Left lung (tissue), 10 donors: ENCODE results near the gene SPATA3. TPM values are rescaled to one million over a fixed set of nuclear protein-coding genes. Genes with fewer than 3 reads are reported as not detected.

Experiments used
- ATAC-seq: fragments of 200-7000 bp; cut with Tn5 transposase; one replicate; pipeline ENCODE4 v1.9.1; 2020; ENCODE audit warnings: moderate library complexity
- DNase-seq, 4 donors: peaks; one replicate each; pipeline ENCODE4 v3.0.0-alpha.2; 2013 to 2020
- H3K27ac ChIP-seq, 2 donors: fragments of 200-600 bp; sonication (generic) in 1 of 2; one replicate each; pipeline versions ENCODE4 v1.5.0 to v1.8.0; 2020 to 2021
- H3K27me3 ChIP-seq, 2 donors: fragments of 200-600 bp; sonication (generic) in 1 of 2; one replicate each; pipeline versions ENCODE4 v1.5.0 to v1.8.0; 2020 to 2021
- H3K36me3 ChIP-seq, 2 donors: fragments of 200-600 bp; sonication (generic) in 1 of 2; one replicate each; pipeline versions ENCODE4 v1.5.0 to v1.8.0; 2020 to 2021
- H3K4me1 ChIP-seq, 2 donors: fragments of 200-600 bp; one replicate each; pipeline ENCODE4 v1.8.0; 2021
- H3K4me3 ChIP-seq, 2 donors: fragments of 200-600 bp; sonication (generic) in 1 of 2; one replicate each; pipeline versions ENCODE4 v1.5.0 to v1.8.0; 2020 to 2021; ENCODE audit warnings: mild to moderate bottlenecking in 1 of 2
- H3K9me3 ChIP-seq, 2 donors: fragments of 200-600 bp; sonication (generic) in 1 of 2; one replicate each; pipeline versions ENCODE4 v1.5.0 to v1.8.0; 2020 to 2021
- intact Hi-C, 2 donors: fragments of 100-400 bp; cut with DNase I; formaldehyde crosslinking; loops; one replicate each; pipeline versions ENCODE4 v1.11.2 to v1.14.2; 2022
- polyA plus RNA-seq, 6 donors: library from polyadenylated mRNA; unstranded; fragments of 120-200 nt; gene quantifications; one replicate each; pipeline ENCODE4 v1.2.1, GENCODE V29; 2013; ENCODE audit not compliant: insufficient read length in 6 of 6
- total RNA-seq, 2 donors: library from RNA; stranded (reverse); fragmentation: NEBNext Ultra II Directional; extraction: Animal tissue kit (Norgen Biotek cat#: 25700); gene quantifications; one replicate each; pipeline ENCODE4 v1.2.1, GENCODE V29; 2021
- TF ChIP-seq, protein P1 (sequence below), 2 donors: fragments of 200-600 bp; sonication (generic) in 1 of 2; IDR thresholded peaks; one replicate each; pipeline versions ENCODE4 v1.5.0 to v1.8.0; 2021; ENCODE audit warnings: antibody characterized with exemption in 2 of 2
- donor health status: DM: no; HTN: yes; CAD: no.
- donor health status: DM: no; HTN: no; CAD: no.

SPATA3 gene
- total and polyA plus RNA-seq, 8 donors: 0.16 TPM; not detected in 7

- H3K27me3 ChIP-seq: peaks cover 34 to 60% of the 10 kb centered on the region in 2 donors
Observed at GRCh38 chr2:231041061-231041689, 45.3 kb downstream of the SPATA3 start.

DNA sequence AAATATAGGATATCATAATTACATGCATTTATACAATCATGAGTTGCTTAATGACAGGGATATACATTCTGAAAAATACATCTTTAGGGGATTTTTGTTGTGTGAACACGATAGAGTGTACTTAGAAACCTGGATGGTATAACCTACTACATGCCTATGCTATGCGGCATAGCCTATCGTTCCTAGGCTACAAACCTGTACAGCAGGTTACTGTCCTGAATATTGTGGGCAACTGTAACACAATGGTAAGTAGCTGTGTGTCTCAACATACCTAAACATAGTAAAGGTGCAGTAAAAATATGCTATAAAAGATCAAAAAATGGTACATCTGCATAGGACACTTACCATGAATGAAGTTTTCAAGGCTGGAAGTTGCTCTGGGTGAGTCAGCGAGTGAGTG lies 47.9 kb downstream of the SPATA3 start:
- Histone ChIP-seq H3K9me3 (no peaks in the 10 kb centered on the region), H3K27me3 (peaks cover 14 to 59% of the 10 kb centered on the region in 2 donors), H3K36me3 (no peaks in the 10 kb centered on the region), H3K4me1 (no peaks in the 10 kb centered on the region), H3K27ac (no peak overlapping the region), H3K4me3 (no peak overlapping the region)
- intact Hi-C loops: no loop called here
- ATAC-seq (no peak), DNase-seq (no peak)
- TF ChIP-seq, protein P1, sequence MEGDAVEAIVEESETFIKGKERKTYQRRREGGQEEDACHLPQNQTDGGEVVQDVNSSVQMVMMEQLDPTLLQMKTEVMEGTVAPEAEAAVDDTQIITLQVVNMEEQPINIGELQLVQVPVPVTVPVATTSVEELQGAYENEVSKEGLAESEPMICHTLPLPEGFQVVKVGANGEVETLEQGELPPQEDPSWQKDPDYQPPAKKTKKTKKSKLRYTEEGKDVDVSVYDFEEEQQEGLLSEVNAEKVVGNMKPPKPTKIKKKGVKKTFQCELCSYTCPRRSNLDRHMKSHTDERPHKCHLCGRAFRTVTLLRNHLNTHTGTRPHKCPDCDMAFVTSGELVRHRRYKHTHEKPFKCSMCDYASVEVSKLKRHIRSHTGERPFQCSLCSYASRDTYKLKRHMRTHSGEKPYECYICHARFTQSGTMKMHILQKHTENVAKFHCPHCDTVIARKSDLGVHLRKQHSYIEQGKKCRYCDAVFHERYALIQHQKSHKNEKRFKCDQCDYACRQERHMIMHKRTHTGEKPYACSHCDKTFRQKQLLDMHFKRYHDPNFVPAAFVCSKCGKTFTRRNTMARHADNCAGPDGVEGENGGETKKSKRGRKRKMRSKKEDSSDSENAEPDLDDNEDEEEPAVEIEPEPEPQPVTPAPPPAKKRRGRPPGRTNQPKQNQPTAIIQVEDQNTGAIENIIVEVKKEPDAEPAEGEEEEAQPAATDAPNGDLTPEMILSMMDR (IDR thresholded peaks at IDR 0.05): no peak

More at GRCh38 chr2:231041061-231041689, 45.3 kb downstream of the SPATA3 start:
- Histone ChIP-seq H3K4me1 (peaks cover 0 to 3% of the 10 kb centered on the region in 2 donors), H3K36me3 (no peaks in the 10 kb centered on the region), H3K4me3 (no peak overlapping the region), H3K9me3 (no peaks in the 10 kb centered on the region), H3K27ac (no peak overlapping the region)
- intact Hi-C loops: no loop called here
- TF ChIP-seq, protein P1 (IDR thresholded peaks at IDR 0.05): no peak
- DNase-seq (no peak), ATAC-seq (no peak)

GRCh38 chr2:231046916-231047273 lies 51.0 kb downstream of the SPATA3 start:
- peaks cover 0 to 51% of the 10 kb centered on the region in 2 donors for H3K27me3 ChIP-seq
- ATAC-seq: no peak
- TF ChIP-seq, protein P1 (IDR thresholded peaks at IDR 0.05): no peak
- no peaks in the 10 kb centered on the region for H3K36me3 ChIP-seq
- H3K4me1 ChIP-seq: no peaks in the 10 kb centered on the region
- intact Hi-C loops: no loop called here
- no peaks in the 10 kb centered on the region for H3K9me3 ChIP-seq
- H3K27ac ChIP-seq: no peak overlapping the region
- DNase-seq: no peak
- no peak overlapping the region for H3K4me3 ChIP-seq

DNA sequence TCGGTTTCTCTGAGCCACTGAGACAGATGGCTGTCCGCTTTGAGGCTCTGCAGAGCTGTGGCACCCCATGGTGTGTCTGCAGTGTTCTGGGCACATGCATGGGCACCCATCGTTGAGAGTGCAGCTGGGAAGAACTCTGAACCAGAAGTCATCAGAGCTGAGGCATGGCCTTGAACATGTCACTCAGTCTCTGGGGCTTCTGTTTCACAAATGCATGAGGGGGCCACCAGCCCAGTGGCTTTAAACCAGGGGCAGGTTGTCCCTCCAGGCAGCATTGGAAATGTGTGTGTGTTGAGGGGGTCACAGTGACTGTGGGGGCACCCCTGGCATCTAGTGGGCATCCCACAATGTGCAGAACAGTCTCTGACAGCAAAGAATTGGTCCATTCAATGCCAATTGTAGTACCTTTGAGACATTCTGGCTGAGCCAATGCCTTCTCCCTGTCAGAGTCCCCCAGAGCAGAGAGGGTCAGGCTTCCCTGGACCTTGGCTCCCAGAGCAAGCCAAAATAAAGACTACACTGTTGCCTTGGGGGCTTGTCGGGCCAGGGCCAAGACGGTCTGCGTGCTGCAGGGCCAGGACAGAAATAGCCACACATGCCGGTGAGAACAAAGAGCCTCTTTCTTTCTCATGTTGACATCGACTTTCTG lies 51.5 kb downstream of the SPATA3 start:
- H3K27ac ChIP-seq: no peak overlapping the region
- intact Hi-C loops: no loop called here
- ATAC-seq (no peak), DNase-seq (no peak)
- H3K4me3 ChIP-seq: no peak overlapping the region
- H3K4me1 ChIP-seq: peaks cover 3% of the 10 kb centered on the region in 2 donors
- H3K9me3 ChIP-seq: no peaks in the 10 kb centered on the region
- H3K36me3 ChIP-seq: no peaks in the 10 kb centered on the region
- peaks cover 0 to 51% of the 10 kb centered on the region in 2 donors for H3K27me3 ChIP-seq
- TF ChIP-seq, protein P1 (IDR thresholded peaks at IDR 0.05): no peak
